K562 (cell line): ENCODE measurements around the gene SMIM15. TPM values are rescaled to one million over a fixed set of nuclear protein-coding genes. Genes with fewer than 3 reads are reported as not detected.

Source experiments
- GTF2F1 ChIP-seq: IDR thresholded peaks from 2 replicates; pipeline ENCODE4 v1.6.1; 2011; ENCODE audit warnings: low read depth, low read length, improper control_type of control experiment
- HCFC1 ChIP-seq: IDR thresholded peaks from 2 replicates; pipeline ENCODE4 v1.6.1; 2012; ENCODE audit warnings: low read depth, low read length, improper control_type of control experiment
- HDAC1 ChIP-seq, 2 experiments: fragments of 450-650 bp; IDR thresholded peaks; 2 replicates each; pipeline ENCODE4 v1.6.1; 2016 to 2017; ENCODE audit warnings: inconsistent platforms in 1 of 2, mild to moderate bottlenecking in 1 of 2, moderate library complexity in 1 of 2
- HMGN3 ChIP-seq: IDR thresholded peaks from 2 replicates; pipeline ENCODE4 v1.6.1; 2011; ENCODE audit warnings: borderline replicate concordance, low read depth, mild to moderate bottlenecking, mixed read lengths, low read length; ENCODE audit not compliant: insufficient read length; ENCODE audit errors: extremely low read depth
- MITF ChIP-seq: IDR thresholded peaks from 2 replicates; pipeline ENCODE4 v1.6.1; 2014; ENCODE audit warnings: antibody characterized with exemption
- MNT ChIP-seq, 2 experiments: fragments of 450-650 bp; conservative IDR thresholded peaks; 2 replicates each; pipeline ENCODE4 v1.6.1; 2017; ENCODE audit warnings: mild to moderate bottlenecking in 2 of 2, moderate library complexity in 2 of 2
- NFIX ChIP-seq: fragments of 250-450 bp; sonication (Bioruptor Pico); IDR thresholded peaks from 2 replicates; pipeline ENCODE4 v1.4.0; 2020; ENCODE audit warnings: low read depth, mild to moderate bottlenecking, moderate library complexity
- SLC30A9 ChIP-seq: fragments of 250-450 bp; sonication (Bioruptor Pico); IDR thresholded peaks from 2 replicates; pipeline ENCODE4 v1.8.0; 2022; ENCODE audit warnings: mild to moderate bottlenecking, moderate library complexity
- SRSF1 ChIP-seq: fragments of 200-400 bp; formaldehyde crosslinking; IDR thresholded peaks from 2 replicates; pipeline ENCODE4 v1.6.1; 2017; ENCODE audit warnings: mild to moderate bottlenecking, low read depth, low read length, moderate library complexity
- SRSF3 ChIP-seq: fragments of 200-400 bp; formaldehyde crosslinking; IDR thresholded peaks from 2 replicates; pipeline ENCODE4 v1.6.1; 2016; ENCODE audit warnings: mild to moderate bottlenecking, low read length, moderate library complexity; ENCODE audit not compliant: insufficient read depth
- USF1 ChIP-seq: sonication (generic); formaldehyde crosslinking; IDR thresholded peaks from 2 replicates; pipeline ENCODE4 v1.9.0; 2022; ENCODE audit warnings: mild to moderate bottlenecking, missing genetic modification reagents
- ZBTB49 ChIP-seq: sonication (generic); formaldehyde crosslinking; IDR thresholded peaks from 2 replicates; pipeline ENCODE4 v1.8.0; 2022; ENCODE audit warnings: missing genetic modification reagents, mild to moderate bottlenecking, borderline replicate concordance
- ZNF3 ChIP-seq: fragments of 250-450 bp; sonication (Bioruptor Pico); IDR thresholded peaks from 2 replicates; pipeline ENCODE4 v1.5.0; 2021; ENCODE audit warnings: mild to moderate bottlenecking, moderate library complexity
- ZNF395 ChIP-seq: fragments of 200-800 bp; sonication (Bioruptor generic); IDR thresholded peaks from 2 replicates; pipeline ENCODE4 v1.6.1; 2017; ENCODE audit warnings: missing genetic modification characterization, missing compliant biosample characterization
- ZNF445 ChIP-seq: fragments of 250-450 bp; sonication (Bioruptor Pico); IDR thresholded peaks from 2 replicates; pipeline ENCODE4 v1.4.0; 2020; ENCODE audit warnings: low read depth, mild to moderate bottlenecking, moderate library complexity
- ZNF785 ChIP-seq: fragments of 250-450 bp; sonication (Bioruptor Pico); IDR thresholded peaks from 2 replicates; pipeline ENCODE4 v1.4.0; 2020; ENCODE audit warnings: mild to moderate bottlenecking
- ZZZ3 ChIP-seq: fragments of 450-650 bp; IDR thresholded peaks from 2 replicates; pipeline ENCODE4 v1.6.1; 2016; ENCODE audit warnings: antibody characterized with exemption, mild to moderate bottlenecking, moderate library complexity
- polyA plus RNA-seq, 8 experiments: library from polyadenylated mRNA; depleted of rRNA in 4 of 8; stranded (reverse) in 5 of 8; unstranded in 3 of 8; fragments of >200 nt; fragmentation: Nextera tagmentation in 2 of 8; fragmentation: Illumina TruSeq in 1 of 8; extraction: Ambion mirVana in 2 of 8; extraction: Trizol in 1 of 8; gene quantifications; 2 replicates each; pipeline versions ENCODE4 v1.2.1 to v1.2.3, GENCODE V29; 2011 to 2014; ENCODE audit warnings: inconsistent platforms in 1 of 8, missing spikeins in 1 of 8
- total RNA-seq, 7 experiments: library from RNA; depleted of rRNA in 6 of 7; stranded (reverse); fragments of >200 nt in 6 of 7; fragmentation: Illumina TruSeq in 2 of 7; extraction: Trizol in 2 of 7; gene quantifications; 2 replicates each; pipeline versions ENCODE4 v1.2.1 to v1.2.3, GENCODE V29; 2011 to 2021; ENCODE audit warnings: low replicate concordance in 1 of 7

SMIM15 gene
- total and polyA plus RNA-seq, 9 of the 15 experiments (the other 6 are each of a cell fraction or from before 2014, with no cell fraction given), result 16.6 to 124 (median 82.0) TPM

GRCh38 chr5:61162010-61162831 lies at the start of gene SMIM15 (continued):
- TF ChIP-seq SLC30A9 (CRISPR knock-in tag), result no peak
- TF ChIP-seq HCFC1, result peak; percentile 53; the same call in 1 of the 2 replicates
- no peak for TF ChIP-seq MITF
- no peak for TF ChIP-seq ZNF3 (CRISPR knock-in tag)
- TF ChIP-seq HMGN3, result peak; percentile 88
- no peak for TF ChIP-seq SRSF1
- TF ChIP-seq ZZZ3, result no peak
- TF ChIP-seq ZNF445 (CRISPR knock-in tag), result no peak
- 0 out of 2 replicates have a peak, but pooled peaks have one; percentile 11 for TF ChIP-seq ZBTB49 (CRISPR knock-in tag)
- TF ChIP-seq NFIX (CRISPR knock-in tag), result no peak
- peak in 1 of 2 experiments; percentile 85; a peak in 2 of 4 replicates for TF ChIP-seq HDAC1 (IDR thresholded peaks at IDR 0.05)
- TF ChIP-seq ZNF785 (CRISPR knock-in tag), result no peak
- TF ChIP-seq GTF2F1, result no peak; the same call in 1 of the 2 replicates
- 0 out of 2 replicates have a peak, but pooled peaks have one; percentile 32 for TF ChIP-seq USF1 (CRISPR knock-in tag)
- TF ChIP-seq SRSF3, result no peak
- peak; percentile 44; the same call in 1 of the 2 replicates for TF ChIP-seq ZNF395 (CRISPR knock-in tag)
- TF ChIP-seq MNT (conservative IDR thresholded peaks at IDR 0.05), result peak; percentile 67 to 79
